Mesenchymal stem cell (in vitro differentiated cells and primary cell): Measurements from ENCODE around the gene TSPAN31.

ENCODE experiments used
- DNase-seq: peaks from one replicate; pipeline ENCODE4 v3.0.0-alpha.2; 2013
- H2AFZ ChIP-seq: one replicate; pipeline ENCODE4 v1.6.1; 2013; ENCODE audit warnings: low read depth, mild to moderate bottlenecking, control low read depth, inconsistent platforms, low read length, moderate library complexity
- H2AK5ac ChIP-seq: 2 replicates; pipeline ENCODE4 v1.6.1; 2013; ENCODE audit warnings: low read length, moderate library complexity, mild to moderate bottlenecking, inconsistent platforms; ENCODE audit not compliant: severe bottlenecking
- H2BK120ac ChIP-seq: one replicate; pipeline ENCODE4 v1.6.1; 2013; ENCODE audit warnings: low read depth, mild to moderate bottlenecking, inconsistent platforms, low read length, moderate library complexity
- H2BK12ac ChIP-seq, 2 experiments: one replicate each; pipeline ENCODE4 v1.6.1; 2013; ENCODE audit warnings: inconsistent platforms in 2 of 2, low read length in 2 of 2, mild to moderate bottlenecking in 2 of 2, moderate library complexity in 2 of 2, control low read depth in 1 of 2
- H2BK15ac ChIP-seq: one replicate; pipeline ENCODE4 v1.6.1; 2013; ENCODE audit warnings: mild to moderate bottlenecking, low read depth, inconsistent platforms; ENCODE audit not compliant: poor library complexity, severe bottlenecking
- H2BK5ac ChIP-seq: 2 replicates; pipeline ENCODE4 v1.6.1; 2013; ENCODE audit warnings: low read depth, mild to moderate bottlenecking, low read length, control low read depth, inconsistent platforms; ENCODE audit not compliant: poor library complexity, severe bottlenecking
- H3K14ac ChIP-seq, 2 experiments: one replicate each; pipeline ENCODE4 v1.6.1; 2013; ENCODE audit warnings: inconsistent platforms in 2 of 2, low read length in 2 of 2, control low read depth in 1 of 2, mild to moderate bottlenecking in 1 of 2, moderate library complexity in 1 of 2
- H3K18ac ChIP-seq, 2 experiments: one replicate each; pipeline ENCODE4 v1.6.1; 2013; ENCODE audit warnings: inconsistent platforms in 2 of 2, low read length in 2 of 2, control low read depth in 1 of 2, low read depth in 1 of 2, mild to moderate bottlenecking in 1 of 2
- H3K23ac ChIP-seq, 2 experiments: one replicate each; pipeline ENCODE4 v1.6.1; 2013; ENCODE audit warnings: inconsistent platforms in 2 of 2, low read length in 2 of 2, mild to moderate bottlenecking in 2 of 2, moderate library complexity in 2 of 2, control low read depth in 1 of 2
- H3K27ac ChIP-seq: 2 replicates; pipeline ENCODE4 v1.5.1; 2013; ENCODE audit warnings: mild to moderate bottlenecking, moderate library complexity, low read length, control low read depth, inconsistent platforms; ENCODE audit not compliant: poor library complexity, severe bottlenecking
- H3K27me3 ChIP-seq, 2 experiments: 2 replicates each; pipeline versions ENCODE4 v1.6.1 to v1.7.0; 2013; ENCODE audit warnings: low read length in 2 of 2, mild to moderate bottlenecking in 2 of 2, moderate library complexity in 2 of 2, control low read depth in 1 of 2, inconsistent platforms in 1 of 2; ENCODE audit not compliant: control insufficient read depth in 1 of 2, insufficient read depth in 1 of 2
- H3K36me3 ChIP-seq, 2 experiments: 2 replicates each; pipeline versions ENCODE4 v1.6.1 to v1.7.0; 2013; ENCODE audit warnings: low read length in 2 of 2, control low read depth in 1 of 2, inconsistent platforms in 1 of 2, low read depth in 1 of 2, mild to moderate bottlenecking in 1 of 2; ENCODE audit not compliant: insufficient read depth in 2 of 2, control insufficient read depth in 1 of 2
- H3K4ac ChIP-seq, 2 experiments: one replicate each; pipeline ENCODE4 v1.6.1; 2013; ENCODE audit warnings: inconsistent platforms in 2 of 2, low read length in 2 of 2, mild to moderate bottlenecking in 2 of 2, moderate library complexity in 2 of 2, control low read depth in 1 of 2, low read depth in 1 of 2
- H3K4me1 ChIP-seq: 2 replicates; pipeline ENCODE4 v1.6.1; 2013; ENCODE audit warnings: low read depth, low read length, control low read depth; ENCODE audit not compliant: control insufficient read depth, insufficient read depth
- H3K4me2 ChIP-seq: 2 replicates; pipeline ENCODE4 v1.6.1; 2013; ENCODE audit warnings: low read length, mild to moderate bottlenecking, inconsistent platforms; ENCODE audit not compliant: poor library complexity, severe bottlenecking
- H3K4me3 ChIP-seq, 2 experiments: 2 replicates each; pipeline versions ENCODE4 v1.5.1 to v1.7.0; 2013; ENCODE audit warnings: low read length in 2 of 2, mild to moderate bottlenecking in 2 of 2, control low read depth in 1 of 2, low read depth in 1 of 2; ENCODE audit not compliant: insufficient read depth in 1 of 2
- H3K79me1 ChIP-seq: replicated peaks from 2 replicates; pipeline ENCODE4 v1.6.1; 2013; ENCODE audit warnings: mild to moderate bottlenecking, control low read depth, low read length, inconsistent platforms; ENCODE audit not compliant: poor library complexity, severe bottlenecking
- H3K9ac ChIP-seq: 2 replicates; pipeline ENCODE4 v1.7.0; 2013; ENCODE audit warnings: mild to moderate bottlenecking, low read length, moderate library complexity
- H3K9me3 ChIP-seq: 2 replicates; pipeline ENCODE4 v1.7.0; 2013; ENCODE audit warnings: mild to moderate bottlenecking, low read length; ENCODE audit not compliant: control insufficient read depth
- H4K8ac ChIP-seq: one replicate; pipeline ENCODE4 v1.6.1; 2013; ENCODE audit warnings: inconsistent platforms, mild to moderate bottlenecking, low read length, moderate library complexity
- H4K91ac ChIP-seq: one replicate; pipeline ENCODE4 v1.6.1; 2013; ENCODE audit warnings: mild to moderate bottlenecking, low read length, inconsistent platforms
- WGBS: methylation state at CpG from one replicate; pipeline ENCODE4 v1.1.7; 2013; ENCODE audit warnings: mixed read lengths; 5-methylcytosine and 5-hydroxymethylcytosine counted together

TSPAN31 gene

DNA sequence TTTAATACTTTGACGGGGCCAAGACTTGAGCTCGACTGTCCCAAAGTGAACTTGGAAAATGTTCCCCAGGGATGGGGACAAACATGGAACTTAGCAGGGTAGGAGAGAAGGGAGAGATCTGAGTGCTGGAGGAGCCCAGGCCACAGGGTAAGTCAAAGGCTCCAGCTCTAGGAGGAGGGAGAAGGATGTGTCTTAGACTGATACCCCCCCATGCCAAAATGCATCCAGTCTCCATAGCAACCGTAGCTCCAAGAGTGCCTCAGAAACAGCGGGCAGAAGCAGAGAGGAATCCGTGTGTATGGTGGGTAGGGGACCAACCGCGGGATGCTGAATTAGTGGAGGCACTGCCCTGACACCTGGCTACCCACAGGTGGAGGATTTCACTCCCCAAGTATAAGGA, 5.5 kb upstream of the TSPAN31 start:
- no peak for DNase-seq
- Histone ChIP-seq H4K8ac (no peak overlapping the region), H2AFZ (no peak overlapping the region), H3K79me1 (no peaks in the 10 kb centered on the region), H3K18ac (no peak overlapping the region), H3K4me3 (no peak overlapping the region), H3K14ac (no peak overlapping the region), H3K4me2 (no peak overlapping the region), H2BK15ac (no peak overlapping the region), H3K23ac (no peak overlapping the region), H2BK12ac (no peak overlapping the region), H3K36me3 (no peaks in the 10 kb centered on the region), H3K4me1 (peaks cover 30% of the 10 kb centered on the region), H3K9ac (no peak overlapping the region), H3K27me3 (peaks cover 73 to 75% of the 10 kb centered on the region in 2 experiments), H2AK5ac (no peak overlapping the region), H2BK5ac (no peak overlapping the region), H3K27ac (no peak overlapping the region), H4K91ac (no peak overlapping the region), H2BK120ac (no peak overlapping the region), H3K9me3 (no peaks in the 10 kb centered on the region), H3K4ac (no peak overlapping the region)
- WGBS = 29% methylated on average over 6 of the region's 7 CpGs

DNA sequence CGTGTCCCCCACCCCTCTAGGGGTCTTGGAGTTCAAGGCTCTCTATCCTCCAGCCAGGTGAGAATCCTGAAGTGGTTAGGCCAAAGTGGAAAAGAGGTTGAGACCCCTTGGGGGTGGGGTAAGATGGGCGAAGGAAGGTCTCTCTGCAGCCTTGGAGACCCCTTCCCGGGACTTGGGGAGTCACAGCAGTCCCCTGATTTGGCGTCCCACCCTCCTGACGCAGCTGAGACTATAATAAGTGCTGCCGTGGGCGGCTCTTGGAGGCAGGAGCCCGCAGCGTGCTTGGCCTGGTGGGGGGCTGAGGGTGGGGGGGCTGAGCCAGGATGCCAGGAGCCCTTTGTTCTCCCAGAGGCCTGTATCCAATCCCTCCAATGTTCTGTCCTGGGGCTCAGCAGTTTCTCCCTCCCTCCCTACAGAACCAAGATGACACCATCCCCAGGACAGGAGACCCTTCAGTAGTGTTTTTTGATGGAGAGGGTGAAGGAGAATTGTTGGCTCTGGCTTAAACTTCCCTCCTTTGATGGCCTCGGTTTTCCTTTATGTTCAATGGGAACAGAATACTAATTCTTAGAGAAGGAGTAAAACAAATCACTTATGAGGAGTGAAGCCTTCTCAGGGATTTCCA, 4.8 kb upstream of the TSPAN31 start:
- 19% methylated on average over 9 of the region's 10 CpGs for WGBS
- no peak overlapping the region for H3K4me2 ChIP-seq
- no peak overlapping the region for H3K4me3 ChIP-seq
- H3K36me3 ChIP-seq = no peaks in the 10 kb centered on the region
- H3K4me1 ChIP-seq = peaks cover 30% of the 10 kb centered on the region
- no peak overlapping the region for H3K23ac ChIP-seq
- no peak overlapping the region for H3K18ac ChIP-seq
- H3K9me3 ChIP-seq = no peaks in the 10 kb centered on the region
- no peak overlapping the region for H4K91ac ChIP-seq
- H3K27me3 ChIP-seq = peaks cover 66 to 69% of the 10 kb centered on the region in 2 experiments
- H2BK12ac ChIP-seq = no peak overlapping the region
- H3K14ac ChIP-seq = no peak overlapping the region
- no peak overlapping the region for H3K27ac ChIP-seq
- no peak for DNase-seq
- no peaks in the 10 kb centered on the region for H3K79me1 ChIP-seq
- H3K4ac ChIP-seq = no peak overlapping the region
- H2AFZ ChIP-seq = no peak overlapping the region
- no peak overlapping the region for H4K8ac ChIP-seq
- no peak overlapping the region for H2BK15ac ChIP-seq
- no peak overlapping the region for H2BK5ac ChIP-seq
- no peak overlapping the region for H2AK5ac ChIP-seq
- H2BK120ac ChIP-seq = no peak overlapping the region
- H3K9ac ChIP-seq = no peak overlapping the region

DNA sequence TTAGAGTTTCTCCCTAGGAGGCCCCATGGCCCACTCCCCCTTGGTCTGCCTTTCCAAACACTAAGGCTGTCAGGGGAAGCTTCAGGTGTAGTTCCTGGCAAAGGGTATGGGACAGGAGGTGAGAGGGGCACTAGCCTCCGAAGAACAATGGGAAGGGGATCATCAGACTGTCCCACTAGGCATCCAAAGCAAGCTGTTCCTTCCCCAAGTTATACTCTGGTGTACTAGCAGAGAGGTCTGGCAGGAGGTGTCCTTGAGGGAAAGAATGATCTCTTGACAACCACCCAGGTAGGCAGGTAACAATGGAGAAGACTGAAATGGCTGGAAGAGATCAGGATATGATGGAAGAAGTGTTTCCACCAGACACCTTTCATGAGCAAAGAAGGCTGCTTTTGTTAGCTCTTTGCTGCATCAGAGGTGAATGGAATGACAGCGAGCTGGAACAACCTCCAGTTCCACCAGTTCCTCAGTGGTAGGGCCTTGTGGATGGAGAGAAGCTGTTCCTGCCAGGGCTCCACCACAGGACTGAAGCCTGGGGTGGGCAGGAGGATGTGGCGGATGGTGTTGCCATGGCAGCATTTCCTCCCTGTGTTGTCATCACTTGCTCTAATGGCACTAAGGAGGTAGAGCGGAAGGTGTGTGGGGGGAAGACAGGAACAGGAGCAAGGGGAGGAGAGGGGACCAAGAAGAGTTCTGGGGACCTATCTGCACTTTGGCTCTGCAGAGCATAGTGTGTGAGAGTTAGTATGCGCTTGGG, 4.0 kb upstream of the TSPAN31 start:
- H3K9ac ChIP-seq = no peak overlapping the region
- H2BK5ac ChIP-seq = no peak overlapping the region
- no peaks in the 10 kb centered on the region for H3K79me1 ChIP-seq
- no peak overlapping the region for H2BK15ac ChIP-seq
- no peak overlapping the region for H2BK12ac ChIP-seq
- no peak overlapping the region for H2AFZ ChIP-seq
- DNase-seq = no peak
- peaks cover 58 to 61% of the 10 kb centered on the region in 2 experiments for H3K27me3 ChIP-seq
- no peaks in the 10 kb centered on the region for H3K9me3 ChIP-seq
- H3K4me1 ChIP-seq = peaks cover 34% of the 10 kb centered on the region
- no peak overlapping the region for H3K4me2 ChIP-seq
- H4K8ac ChIP-seq = no peak overlapping the region
- H3K4ac ChIP-seq = no peak overlapping the region
- no peak overlapping the region for H2AK5ac ChIP-seq
- peaks cover 0 to 1% of the 10 kb centered on the region in 2 experiments for H3K36me3 ChIP-seq
- H2BK120ac ChIP-seq = no peak overlapping the region
- no peak overlapping the region for H3K4me3 ChIP-seq
- no peak overlapping the region for H3K14ac ChIP-seq
- H3K27ac ChIP-seq = no peak overlapping the region
- WGBS = 80% methylated on average over 5 of the region's 5 CpGs
- peak overlapping the region in 1 of 2 experiments; percentile 91 for H3K23ac ChIP-seq
- H3K18ac ChIP-seq = no peak overlapping the region
- no peak overlapping the region for H4K91ac ChIP-seq

DNA sequence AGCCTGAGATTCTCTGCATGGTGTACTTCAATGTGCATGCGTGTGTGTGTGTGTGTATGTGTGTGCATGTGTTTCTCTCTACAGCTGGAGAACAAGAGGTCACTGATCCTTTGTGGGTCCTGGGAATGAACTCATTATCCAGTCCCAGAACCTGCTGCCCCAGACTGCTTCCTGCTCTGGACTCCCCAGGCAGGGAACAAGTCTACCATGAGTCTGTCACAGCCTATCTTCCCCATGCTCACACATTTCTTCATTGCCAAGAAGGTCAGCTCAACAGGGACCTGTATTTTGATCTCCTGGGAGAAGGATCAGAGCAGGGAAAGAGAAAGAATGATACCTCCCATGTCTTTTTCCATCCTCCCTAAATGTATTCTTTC, 3.4 kb upstream of the TSPAN31 start:
- Histone ChIP-seq H2BK12ac (no peak overlapping the region), H4K8ac (no peak overlapping the region), H3K79me1 (no peaks in the 10 kb centered on the region), H3K4me3 (no peak overlapping the region), H4K91ac (no peak overlapping the region), H3K4ac (no peak overlapping the region), H3K23ac (no peak overlapping the region), H3K36me3 (peaks cover under 1 to 7% of the 10 kb centered on the region in 2 experiments), H2BK5ac (no peak overlapping the region), H3K4me2 (no peak overlapping the region), H2AK5ac (no peak overlapping the region), H3K27ac (no peak overlapping the region), H2AFZ (no peak overlapping the region), H3K4me1 (peaks cover 31% of the 10 kb centered on the region), H3K27me3 (peaks cover 54 to 55% of the 10 kb centered on the region in 2 experiments), H2BK15ac (no peak overlapping the region), H3K9me3 (no peaks in the 10 kb centered on the region), H3K14ac (no peak overlapping the region), H3K18ac (no peak overlapping the region), H2BK120ac (no peak overlapping the region), H3K9ac (no peak overlapping the region)
- DNase-seq = no peak
- WGBS = 86% methylated on average over 1 of the region's 1 CpG
